Adrenal gland (tissue), 12 donors: ENCODE measurements around the gene BHLHE23. TPM values are rescaled to one million over a fixed set of nuclear protein-coding genes. Genes with fewer than 3 reads are reported as not detected.

ENCODE experiments used
- DNase-seq, 7 donors: peaks; one replicate each; pipeline ENCODE4 v3.0.0-alpha.2; 2019 to 2020
- H3K27ac ChIP-seq, 5 donors: fragments of 200-600 bp; sonication (generic) in 4 of 5; 1 replicate in 3 of 5; 2 replicates in 2 of 5; pipeline versions ENCODE4 v1.5.1 to v1.8.0; 2016 to 2020; ENCODE audit warnings: mild to moderate bottlenecking in 1 of 5
- H3K27me3 ChIP-seq: fragments of 200-600 bp; 2 replicates; pipeline ENCODE4 v1.8.0; 2021
- H3K36me3 ChIP-seq, 2 donors: fragments of 200-600 bp; replicated peaks in 1 of 2; 1 replicate in 1 of 2; 2 replicates in 1 of 2; pipeline versions ENCODE4 v1.5.1 to v1.8.0; 2018 to 2022
- H3K4me1 ChIP-seq, 2 donors: fragments of 200-600 bp; replicated peaks in 1 of 2; 1 replicate in 1 of 2; 2 replicates in 1 of 2; pipeline versions ENCODE4 v1.5.1 to v1.8.0; 2018 to 2021
- H3K4me3 ChIP-seq, 4 donors: fragments of 200-600 bp; sonication (generic) in 3 of 4; one replicate each; pipeline ENCODE4 v1.5.1; 2016 to 2018
- H3K9me3 ChIP-seq, 3 donors: fragments of 200-600 bp; sonication (generic) in 1 of 3; replicated peaks in 1 of 3; 1 replicate in 2 of 3; 2 replicates in 1 of 3; pipeline versions ENCODE4 v1.5.1 to v1.8.0; 2016 to 2021
- POLR2A ChIP-seq, 2 donors: fragments of 450-650 bp; IDR thresholded peaks; one replicate each; pipeline ENCODE4 v1.6.1; 2017; ENCODE audit warnings: antibody characterized with exemption in 2 of 2, mild to moderate bottlenecking in 2 of 2, moderate library complexity in 1 of 2
- WGBS, 4 donors: extraction: QIAGEN DNeasy Blood & Tissue Kit in 2 of 4; methylation state at CpG; one replicate each; pipeline versions ENCODE4 v1.1.5 to v1.1.7; 2013 to 2017; 5-methylcytosine and 5-hydroxymethylcytosine counted together
- intact Hi-C, 2 donors: fragments of 100-400 bp; cut with DNase I; formaldehyde crosslinking; loops; one replicate each; pipeline versions ENCODE4 v1.14.1 to v1.15.0; 2022 to 2023
- polyA plus RNA-seq, 3 donors: library from polyadenylated mRNA; stranded (reverse); fragments of 200-250 nt in 2 of 3; fragments of 350-450 nt in 1 of 3; fragmentation: Illumina TruSeq in 1 of 3; extraction: RNeasy Lipid Tissue Mini Kit (QIAGEN cat#74804) in 1 of 3; gene quantifications; one replicate each; pipeline ENCODE4 v1.2.3, GENCODE V29; 2013 to 2014
- total RNA-seq, 9 donors: library from RNA; depleted of rRNA in 4 of 9; stranded (reverse); fragments of >200 nt in 4 of 9; fragments of 120-200 nt in 1 of 9; fragmentation: NEBNext Ultra II Directional in 1 of 9; extraction: Animal tissue kit (Norgen Biotek cat#: 25700) in 1 of 9; gene quantifications; one replicate each; pipeline versions ENCODE4 v1.1.0 to v1.2.4, GENCODE V29; 2013 to 2023
- TF ChIP-seq, protein P1 (sequence below), 6 experiments: fragments of 450-650 bp in 4 of 6; fragments of 200-600 bp in 2 of 6; sonication (generic) in 1 of 6; IDR thresholded peaks; 1 replicate in 5 of 6; 2 replicates in 1 of 6; pipeline versions ENCODE4 v1.5.1 to v1.8.0; 2016 to 2021; ENCODE audit warnings: antibody characterized with exemption in 6 of 6, mild to moderate bottlenecking in 2 of 6, moderate library complexity in 1 of 6
- donor health status: healthy with polysubstance abuse.
- donor health status: Bipolar disorder and iron deficiency.
- donor health status: DM: yes; HTN: yes; CAD: no.
- donor health status: DM: no; HTN: no; CAD: no.
- donor health status: DM: no; HTN: no; CAD: no.
- donor health status: DM: yes; HTN: yes; CAD: no.

BHLHE23 gene
- total and polyA plus RNA-seq, 12 donors, result not detected

DNA sequence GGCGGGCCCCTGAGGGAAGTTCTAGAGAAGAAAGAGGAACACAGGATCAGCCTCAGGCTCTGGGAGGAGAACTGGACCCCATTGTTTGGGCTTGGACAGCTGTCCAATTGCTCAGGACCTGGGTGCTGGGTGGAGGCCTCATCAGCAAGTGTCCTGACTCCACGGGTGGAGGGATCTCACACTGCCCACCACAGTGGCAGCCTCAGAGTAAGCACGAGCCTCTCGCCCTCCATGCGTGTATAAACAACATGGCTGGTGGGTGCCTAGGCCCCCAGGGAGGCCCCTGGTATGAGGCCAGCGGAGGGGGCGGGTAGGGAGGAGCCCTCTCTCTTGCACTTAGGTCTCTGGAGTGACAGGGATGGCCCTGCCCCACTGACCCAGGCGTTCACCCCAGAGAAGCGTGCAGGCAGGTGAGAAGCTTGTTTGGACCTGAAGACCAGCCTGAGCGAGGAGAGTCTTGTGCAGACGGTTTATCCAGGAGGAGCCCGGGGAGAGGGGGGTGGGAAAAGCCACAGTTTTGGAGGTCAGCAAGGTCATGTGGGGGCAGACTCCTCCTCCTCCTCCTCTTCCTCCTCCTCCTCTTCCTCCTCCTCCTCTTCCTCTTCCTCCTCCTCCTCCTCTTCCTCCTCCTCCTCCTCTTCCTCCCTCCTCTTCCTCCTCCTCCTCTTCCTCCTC lies 41.9 kb upstream of the BHLHE23 start:
- no peak for DNase-seq
- 80 to 88% (median 85%) methylated on average over 6 to 12 of the region's 12 CpGs for WGBS, 4 donors

DNA sequence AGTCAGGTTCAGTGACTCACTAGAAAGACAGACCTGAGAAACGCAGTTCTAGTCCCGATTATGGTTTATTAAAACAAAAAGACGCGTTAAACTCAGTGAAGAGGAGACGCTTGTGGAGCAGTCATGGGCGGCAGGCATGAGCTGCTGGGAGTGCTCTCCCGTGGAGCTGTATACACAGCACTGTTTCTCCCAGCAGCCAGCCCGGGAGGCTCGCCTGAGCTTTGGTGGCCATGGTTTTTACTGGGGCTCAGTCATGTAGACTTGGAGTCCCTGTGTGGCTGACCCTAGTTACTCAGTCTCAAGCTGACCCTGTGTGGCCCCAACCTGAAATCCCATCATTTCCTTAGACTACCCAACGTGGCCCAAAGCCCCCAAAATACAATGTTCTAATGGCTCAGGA lies 41.2 kb upstream of the BHLHE23 start:
- 81 to 91% (median 86%) methylated on average over 8 to 10 of the region's 10 CpGs for WGBS, 4 donors
- peaks cover 17% of the 10 kb centered on the region for H3K27me3 ChIP-seq

More for the DNA sequence above, 41.9 kb upstream of the BHLHE23 start:
- no peak overlapping the region for H3K4me3 ChIP-seq
- no peaks in the 10 kb centered on the region for H3K4me1 ChIP-seq
- intact Hi-C loops, result no loop called here
- no peaks in the 10 kb centered on the region for H3K36me3 ChIP-seq
- peaks cover 13% of the 10 kb centered on the region for H3K27me3 ChIP-seq
- H3K27ac ChIP-seq, result no peak overlapping the region
- no peaks in the 10 kb centered on the region for H3K9me3 ChIP-seq
- TF ChIP-seq, protein P1, sequence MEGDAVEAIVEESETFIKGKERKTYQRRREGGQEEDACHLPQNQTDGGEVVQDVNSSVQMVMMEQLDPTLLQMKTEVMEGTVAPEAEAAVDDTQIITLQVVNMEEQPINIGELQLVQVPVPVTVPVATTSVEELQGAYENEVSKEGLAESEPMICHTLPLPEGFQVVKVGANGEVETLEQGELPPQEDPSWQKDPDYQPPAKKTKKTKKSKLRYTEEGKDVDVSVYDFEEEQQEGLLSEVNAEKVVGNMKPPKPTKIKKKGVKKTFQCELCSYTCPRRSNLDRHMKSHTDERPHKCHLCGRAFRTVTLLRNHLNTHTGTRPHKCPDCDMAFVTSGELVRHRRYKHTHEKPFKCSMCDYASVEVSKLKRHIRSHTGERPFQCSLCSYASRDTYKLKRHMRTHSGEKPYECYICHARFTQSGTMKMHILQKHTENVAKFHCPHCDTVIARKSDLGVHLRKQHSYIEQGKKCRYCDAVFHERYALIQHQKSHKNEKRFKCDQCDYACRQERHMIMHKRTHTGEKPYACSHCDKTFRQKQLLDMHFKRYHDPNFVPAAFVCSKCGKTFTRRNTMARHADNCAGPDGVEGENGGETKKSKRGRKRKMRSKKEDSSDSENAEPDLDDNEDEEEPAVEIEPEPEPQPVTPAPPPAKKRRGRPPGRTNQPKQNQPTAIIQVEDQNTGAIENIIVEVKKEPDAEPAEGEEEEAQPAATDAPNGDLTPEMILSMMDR (IDR thresholded peaks at IDR 0.05), result no peak
- TF ChIP-seq POLR2A (IDR thresholded peaks at IDR 0.05), result no peak

GRCh38 chr20:63047267-63047666 lies 40.5 kb upstream of the BHLHE23 start:
- Histone ChIP-seq H3K27ac (no peak overlapping the region), H3K4me1 (no peaks in the 10 kb centered on the region), H3K36me3 (no peaks in the 10 kb centered on the region), H3K9me3 (no peaks in the 10 kb centered on the region), H3K27me3 (peaks cover 21% of the 10 kb centered on the region), H3K4me3 (no peak overlapping the region)
- TF ChIP-seq POLR2A (IDR thresholded peaks at IDR 0.05), result no peak
- TF ChIP-seq, protein P1 (IDR thresholded peaks at IDR 0.05), result no peak
- WGBS, 4 donors, result 88 to 94% (median 93%) methylated on average over 10 of the region's 10 CpGs
- intact Hi-C loops, result no loop called here
- DNase-seq, result no peak

More for the DNA sequence above, 41.2 kb upstream of the BHLHE23 start:
- TF ChIP-seq, protein P1 (IDR thresholded peaks at IDR 0.05), result no peak
- TF ChIP-seq POLR2A (IDR thresholded peaks at IDR 0.05), result no peak
- no peak overlapping the region for H3K4me3 ChIP-seq
- intact Hi-C loops, result no loop called here
- H3K4me1 ChIP-seq, result no peaks in the 10 kb centered on the region
- no peaks in the 10 kb centered on the region for H3K36me3 ChIP-seq
- no peak for DNase-seq
- H3K9me3 ChIP-seq, result no peaks in the 10 kb centered on the region
- no peak overlapping the region for H3K27ac ChIP-seq

DNA sequence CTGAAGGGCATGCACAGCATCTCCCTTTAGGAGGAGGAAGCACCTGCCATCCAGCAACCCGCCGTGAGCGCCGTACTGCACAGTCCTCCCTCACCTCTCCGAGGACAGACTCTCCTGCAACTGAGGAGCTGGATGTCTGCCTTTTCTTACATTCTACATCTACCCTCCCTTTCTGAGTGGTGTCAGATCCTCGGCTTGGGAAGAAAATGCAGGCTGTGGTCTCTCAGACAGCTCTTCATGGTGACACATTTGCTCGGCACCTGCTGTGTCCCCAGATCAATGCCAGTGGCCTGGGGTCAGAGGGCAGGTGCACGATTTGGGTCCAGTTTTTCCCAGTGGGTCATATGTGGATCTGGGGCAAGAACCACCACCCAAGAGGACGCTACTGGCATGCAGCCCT lies 40.1 kb upstream of the BHLHE23 start:
- Histone ChIP-seq H3K9me3 (no peaks in the 10 kb centered on the region), H3K4me3 (no peak overlapping the region), H3K36me3 (no peaks in the 10 kb centered on the region), H3K27ac (no peak overlapping the region), H3K4me1 (no peaks in the 10 kb centered on the region), H3K27me3 (peaks cover 23% of the 10 kb centered on the region)
- 73 to 82% (median 80%) methylated on average over 5 to 9 of the region's 9 CpGs for WGBS, 4 donors
- intact Hi-C loops, result no loop called here
- no peak for DNase-seq
- TF ChIP-seq POLR2A (IDR thresholded peaks at IDR 0.05), result no peak
- TF ChIP-seq, protein P1 (IDR thresholded peaks at IDR 0.05), result no peak
